ENCODE measurements around the gene HOXB13. TPM values are rescaled to one million over a fixed set of nuclear protein-coding genes. Genes with fewer than 3 reads are reported as not detected.

Gene HOXB13
- total RNA-seq, 4 donors from 2014 or later = not detected

- whole genome bisulfite sequencing = 94% methylated on average over 4 of the region's 4 CpGs
- no peak overlapping the region for H3K4me3 ChIP-seq
- peaks cover 64% of the 10 kb centered on the region for H3K27me3 ChIP-seq
- H3K27ac ChIP-seq = no peak overlapping the region
- H3K9me3 ChIP-seq = no peaks in the 10 kb centered on the region
- H3K36me3 ChIP-seq = no peaks in the 10 kb centered on the region
- TF ChIP-seq POLR2AphosphoS5 (IDR thresholded peaks at IDR 0.05) (no peak), CTCF (IDR thresholded peaks at IDR 0.05) (no peak), POLR2A (IDR thresholded peaks at IDR 0.05) (no peak), EP300 (IDR thresholded peaks at IDR 0.05) (no peak)
- no peaks in the 10 kb centered on the region for H3K4me1 ChIP-seq
- DNase-seq (ENCODE audit: low spot score in 2 of 2) = no peak
Observed at GRCh38 chr17:48767263-48767774, 38.8 kb upstream of the HOXB13 start.

GRCh38 chr17:48761114-48761513 is 32.6 kb upstream of the HOXB13 start:
- Histone ChIP-seq H3K36me3 (no peaks in the 10 kb centered on the region), H3K4me3 (no peak overlapping the region), H3K4me1 (no peaks in the 10 kb centered on the region), H3K27ac (no peak overlapping the region), H3K9me3 (no peaks in the 10 kb centered on the region), H3K27me3 (peaks cover 98% of the 10 kb centered on the region)
- TF ChIP-seq EP300 (IDR thresholded peaks at IDR 0.05) (no peak), CTCF (IDR thresholded peaks at IDR 0.05) (no peak), POLR2AphosphoS5 (IDR thresholded peaks at IDR 0.05) (no peak), POLR2A (IDR thresholded peaks at IDR 0.05) (no peak)
- 81% methylated on average over 6 of the region's 6 CpGs for WGBS
- no peak for DNase-seq (ENCODE audit: low spot score in 2 of 2)

- WGBS = 32% methylated on average over 4 of the region's 4 CpGs
- H3K4me3 ChIP-seq = no peak overlapping the region
- H3K36me3 ChIP-seq = no peaks in the 10 kb centered on the region
- H3K9me3 ChIP-seq = no peaks in the 10 kb centered on the region
- peaks cover 98% of the 10 kb centered on the region for H3K27me3 ChIP-seq
- DNase-seq (ENCODE audit: low spot score in 2 of 2) = no peak
- no peak for TF ChIP-seq POLR2AphosphoS5 (IDR thresholded peaks at IDR 0.05)
- no peak for TF ChIP-seq POLR2A (IDR thresholded peaks at IDR 0.05)
- no peak for TF ChIP-seq CTCF (IDR thresholded peaks at IDR 0.05)
- no peak for TF ChIP-seq EP300 (IDR thresholded peaks at IDR 0.05)
- peaks cover 1% of the 10 kb centered on the region for H3K4me1 ChIP-seq
- H3K27ac ChIP-seq = no peak overlapping the region
Observed at GRCh38 chr17:48760411-48760810, 31.9 kb upstream of the HOXB13 start.

- TF ChIP-seq POLR2A (IDR thresholded peaks at IDR 0.05) (no peak), EP300 (IDR thresholded peaks at IDR 0.05) (no peak), POLR2AphosphoS5 (IDR thresholded peaks at IDR 0.05) (no peak), CTCF (IDR thresholded peaks at IDR 0.05) (no peak)
Observed at GRCh38 chr17:48759288-48759687, 30.7 kb upstream of the HOXB13 start.

GRCh38 chr17:48757524-48757961 is 29.0 kb upstream of the HOXB13 start:
- Histone ChIP-seq H3K4me1 (peaks cover 21% of the 10 kb centered on the region), H3K27ac (no peak overlapping the region), H3K27me3 (peaks cover 100% of the 10 kb centered on the region), H3K9me3 (no peaks in the 10 kb centered on the region), H3K36me3 (no peaks in the 10 kb centered on the region), H3K4me3 (no peak overlapping the region)
- TF ChIP-seq EP300 (IDR thresholded peaks at IDR 0.05) = no peak
- no peak for TF ChIP-seq POLR2A (IDR thresholded peaks at IDR 0.05)
- TF ChIP-seq CTCF (IDR thresholded peaks at IDR 0.05) = no peak
- no peak for TF ChIP-seq POLR2AphosphoS5 (IDR thresholded peaks at IDR 0.05)
- 42% methylated on average over 2 of the region's 2 CpGs for WGBS
- DNase-seq (ENCODE audit: low spot score in 2 of 2) = no peak

More at GRCh38 chr17:48759288-48759687, 30.7 kb upstream of the HOXB13 start:
- peaks cover 100% of the 10 kb centered on the region for H3K27me3 ChIP-seq
- H3K4me1 ChIP-seq = peaks cover 12% of the 10 kb centered on the region
- no peaks in the 10 kb centered on the region for H3K36me3 ChIP-seq
- no peak for DNase-seq (ENCODE audit: low spot score in 2 of 2)
- H3K9me3 ChIP-seq = no peaks in the 10 kb centered on the region
- H3K27ac ChIP-seq = no peak overlapping the region
- H3K4me3 ChIP-seq = no peak overlapping the region

Measured in suprapubic skin (tissue), 4 donors.